ENCODE results near the gene NUP107.

NUP107 gene

DNA sequence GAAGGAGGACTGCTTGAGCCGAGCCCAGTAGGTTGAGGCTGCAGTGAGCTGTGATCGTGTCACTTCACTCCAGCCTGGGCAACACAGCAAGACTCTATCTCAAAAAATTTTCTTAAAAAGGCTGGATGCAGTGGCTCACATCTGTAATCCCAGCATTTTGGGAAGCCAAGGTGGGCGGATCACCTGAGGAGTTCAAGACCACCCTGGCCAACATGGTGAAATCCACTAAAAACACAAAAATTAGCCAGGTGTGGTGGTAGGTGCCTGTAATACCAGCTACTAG lies 104.1 kb downstream of the NUP107 start:
- Histone ChIP-seq H3K9ac (ENCODE audit: low read length) (no peak overlapping the region), H3F3A (ENCODE audit: insufficient read depth, low read length) (no peaks in the 10 kb centered on the region), H3K4me1 (ENCODE audit: low read length) (peaks cover 12% of the 10 kb centered on the region; the same call in 1 of the 2 replicates), H3K4me3 (ENCODE audit: low read length) (no peak overlapping the region), H3K9me3 (replicated peaks; ENCODE audit: insufficient read depth, low read length) (no peaks in the 10 kb centered on the region), H2AFZ (ENCODE audit: low read length) (no peak overlapping the region), H3K9me2 (replicated peaks; ENCODE audit: insufficient read depth, low read length) (no peaks in the 10 kb centered on the region), H3K27ac (ENCODE audit: low read length) (no peak overlapping the region), H4K20me1 (ENCODE audit: insufficient read depth, low read length) (no peaks in the 10 kb centered on the region), H3K4me2 (ENCODE audit: low read depth, low read length) (no peak overlapping the region), H3K79me2 (ENCODE audit: low read length) (no peaks in the 10 kb centered on the region), H3K36me3 (replicated peaks; ENCODE audit: insufficient read depth, low read length) (no peaks in the 10 kb centered on the region), H3K27me3 (replicated peaks; ENCODE audit: insufficient read depth, low read length) (no peaks in the 10 kb centered on the region)
- TF ChIP-seq EZH2phosphoT487 (IDR thresholded peaks at IDR 0.05; ENCODE audit: low read length) (no peak), EZH2 (optimal IDR thresholded peaks at IDR 0.05; ENCODE audit: low read depth, low read length) (no peak)
- TF ChIP-seq, protein P1, sequence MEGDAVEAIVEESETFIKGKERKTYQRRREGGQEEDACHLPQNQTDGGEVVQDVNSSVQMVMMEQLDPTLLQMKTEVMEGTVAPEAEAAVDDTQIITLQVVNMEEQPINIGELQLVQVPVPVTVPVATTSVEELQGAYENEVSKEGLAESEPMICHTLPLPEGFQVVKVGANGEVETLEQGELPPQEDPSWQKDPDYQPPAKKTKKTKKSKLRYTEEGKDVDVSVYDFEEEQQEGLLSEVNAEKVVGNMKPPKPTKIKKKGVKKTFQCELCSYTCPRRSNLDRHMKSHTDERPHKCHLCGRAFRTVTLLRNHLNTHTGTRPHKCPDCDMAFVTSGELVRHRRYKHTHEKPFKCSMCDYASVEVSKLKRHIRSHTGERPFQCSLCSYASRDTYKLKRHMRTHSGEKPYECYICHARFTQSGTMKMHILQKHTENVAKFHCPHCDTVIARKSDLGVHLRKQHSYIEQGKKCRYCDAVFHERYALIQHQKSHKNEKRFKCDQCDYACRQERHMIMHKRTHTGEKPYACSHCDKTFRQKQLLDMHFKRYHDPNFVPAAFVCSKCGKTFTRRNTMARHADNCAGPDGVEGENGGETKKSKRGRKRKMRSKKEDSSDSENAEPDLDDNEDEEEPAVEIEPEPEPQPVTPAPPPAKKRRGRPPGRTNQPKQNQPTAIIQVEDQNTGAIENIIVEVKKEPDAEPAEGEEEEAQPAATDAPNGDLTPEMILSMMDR (IDR thresholded peaks at IDR 0.05; ENCODE audit: low read length): no peak
- no peak for DNase-seq

DNA sequence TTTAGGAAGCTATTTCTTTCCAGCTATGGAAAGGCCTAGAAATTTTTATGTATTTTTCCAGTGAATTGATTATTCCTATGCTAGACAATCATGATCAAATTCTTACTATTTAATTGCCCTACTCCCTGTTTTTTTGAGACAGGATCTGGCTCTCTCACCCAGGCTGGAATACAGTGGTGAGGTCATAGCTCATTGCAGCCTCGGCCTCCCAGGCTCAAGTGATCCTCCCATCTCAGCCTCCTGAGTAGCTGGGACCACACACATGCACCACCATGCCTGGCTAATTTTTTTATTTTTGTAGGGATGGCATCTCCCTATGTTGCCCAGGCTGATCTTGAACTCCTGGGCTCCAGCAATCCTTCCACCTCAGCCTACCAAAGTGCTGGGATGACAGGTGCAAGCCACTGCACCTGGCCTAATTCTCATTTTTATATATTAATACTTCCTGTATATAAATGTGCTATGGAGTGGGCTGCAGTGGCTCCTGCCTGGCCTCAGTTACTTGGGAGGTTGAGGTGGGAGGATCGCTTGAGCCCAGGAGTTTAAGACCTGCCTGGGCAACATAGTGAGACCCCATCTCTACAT lies 105.2 kb downstream of the NUP107 start:
- H3K27ac ChIP-seq (ENCODE audit: low read length): no peak overlapping the region
- no peaks in the 10 kb centered on the region for H4K20me1 ChIP-seq (ENCODE audit: insufficient read depth, low read length)
- no peaks in the 10 kb centered on the region for H3K79me2 ChIP-seq (ENCODE audit: low read length)
- no peaks in the 10 kb centered on the region for H3K9me2 ChIP-seq (replicated peaks; ENCODE audit: insufficient read depth, low read length)
- peaks cover 12% of the 10 kb centered on the region; the same call in 1 of the 2 replicates for H3K4me1 ChIP-seq (ENCODE audit: low read length)
- no peak overlapping the region for H2AFZ ChIP-seq (ENCODE audit: low read length)
- DNase-seq: no peak
- H3K4me2 ChIP-seq (ENCODE audit: low read depth, low read length): no peak overlapping the region
- H3K9ac ChIP-seq (ENCODE audit: low read length): no peak overlapping the region
- H3K4me3 ChIP-seq (ENCODE audit: low read length): no peak overlapping the region
- no peaks in the 10 kb centered on the region for H3K36me3 ChIP-seq (replicated peaks; ENCODE audit: insufficient read depth, low read length)
- H3K9me3 ChIP-seq (replicated peaks; ENCODE audit: insufficient read depth, low read length): no peaks in the 10 kb centered on the region
- no peaks in the 10 kb centered on the region for H3F3A ChIP-seq (ENCODE audit: insufficient read depth, low read length)
- H3K27me3 ChIP-seq (replicated peaks; ENCODE audit: insufficient read depth, low read length): no peaks in the 10 kb centered on the region
- TF ChIP-seq EZH2phosphoT487 (IDR thresholded peaks at IDR 0.05; ENCODE audit: low read length) (no peak), EZH2 (optimal IDR thresholded peaks at IDR 0.05; ENCODE audit: low read depth, low read length) (no peak)
- TF ChIP-seq, protein P1 (IDR thresholded peaks at IDR 0.05; ENCODE audit: low read length): no peak

DNA sequence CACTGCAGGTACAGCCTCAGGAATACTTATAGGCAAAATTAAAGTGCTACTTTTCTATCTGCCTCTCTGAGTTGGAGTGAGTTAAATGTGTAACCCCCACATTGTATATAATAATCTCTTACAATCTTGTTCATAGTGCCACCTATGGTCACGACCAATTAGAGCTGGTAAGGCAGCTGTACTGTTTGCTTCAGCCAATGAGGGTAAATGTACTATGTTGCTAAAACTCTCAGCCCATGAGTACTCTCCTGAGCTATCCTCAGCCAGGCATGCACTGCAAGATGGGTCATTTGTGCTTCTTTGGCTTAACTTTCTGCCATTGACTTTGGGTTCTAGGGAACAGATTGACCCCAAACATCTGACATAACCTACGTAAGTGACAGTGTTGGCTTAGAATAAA lies 106.2 kb downstream of the NUP107 start:
- no peak overlapping the region for H3K27ac ChIP-seq (ENCODE audit: low read length)
- no peaks in the 10 kb centered on the region for H3K27me3 ChIP-seq (replicated peaks; ENCODE audit: insufficient read depth, low read length)
- H3K9ac ChIP-seq (ENCODE audit: low read length): no peak overlapping the region
- no peaks in the 10 kb centered on the region for H4K20me1 ChIP-seq (ENCODE audit: insufficient read depth, low read length)
- H3K4me2 ChIP-seq (ENCODE audit: low read depth, low read length): no peak overlapping the region
- no peaks in the 10 kb centered on the region for H3K9me2 ChIP-seq (replicated peaks; ENCODE audit: insufficient read depth, low read length)
- peak overlapping the region; percentile 2 for H2AFZ ChIP-seq (ENCODE audit: low read length)
- TF ChIP-seq EZH2 (optimal IDR thresholded peaks at IDR 0.05; ENCODE audit: low read depth, low read length) (no peak), EZH2phosphoT487 (IDR thresholded peaks at IDR 0.05; ENCODE audit: low read length) (no peak)
- TF ChIP-seq, protein P1 (IDR thresholded peaks at IDR 0.05; ENCODE audit: low read length): no peak
- DNase-seq: peak; percentile 58
- H3K4me1 ChIP-seq (ENCODE audit: low read length): 0 out of 2 replicates have a peak, but pooled peaks cover 6% of the 10 kb centered on the region
- H3K79me2 ChIP-seq (ENCODE audit: low read length): no peaks in the 10 kb centered on the region
- H3F3A ChIP-seq (ENCODE audit: insufficient read depth, low read length): no peaks in the 10 kb centered on the region
- no peaks in the 10 kb centered on the region for H3K36me3 ChIP-seq (replicated peaks; ENCODE audit: insufficient read depth, low read length)
- no peaks in the 10 kb centered on the region for H3K9me3 ChIP-seq (replicated peaks; ENCODE audit: insufficient read depth, low read length)
- no peak overlapping the region for H3K4me3 ChIP-seq (ENCODE audit: low read length)

Data from MM.1S (cell line).